ENCODE data around the gene GET3. TPM values are rescaled to one million over a fixed set of nuclear protein-coding genes. Genes with fewer than 3 reads are reported as not detected.
A peak's percentile ranks its signal among the peaks of the same experiment; 100 is the strongest.

Gene GET3
- total and polyA plus RNA-seq, 2 of the 13 experiments (the other 11 are each of a cell fraction or from before 2014, with no cell fraction given) = 57.7 to 59.4 TPM

DNA sequence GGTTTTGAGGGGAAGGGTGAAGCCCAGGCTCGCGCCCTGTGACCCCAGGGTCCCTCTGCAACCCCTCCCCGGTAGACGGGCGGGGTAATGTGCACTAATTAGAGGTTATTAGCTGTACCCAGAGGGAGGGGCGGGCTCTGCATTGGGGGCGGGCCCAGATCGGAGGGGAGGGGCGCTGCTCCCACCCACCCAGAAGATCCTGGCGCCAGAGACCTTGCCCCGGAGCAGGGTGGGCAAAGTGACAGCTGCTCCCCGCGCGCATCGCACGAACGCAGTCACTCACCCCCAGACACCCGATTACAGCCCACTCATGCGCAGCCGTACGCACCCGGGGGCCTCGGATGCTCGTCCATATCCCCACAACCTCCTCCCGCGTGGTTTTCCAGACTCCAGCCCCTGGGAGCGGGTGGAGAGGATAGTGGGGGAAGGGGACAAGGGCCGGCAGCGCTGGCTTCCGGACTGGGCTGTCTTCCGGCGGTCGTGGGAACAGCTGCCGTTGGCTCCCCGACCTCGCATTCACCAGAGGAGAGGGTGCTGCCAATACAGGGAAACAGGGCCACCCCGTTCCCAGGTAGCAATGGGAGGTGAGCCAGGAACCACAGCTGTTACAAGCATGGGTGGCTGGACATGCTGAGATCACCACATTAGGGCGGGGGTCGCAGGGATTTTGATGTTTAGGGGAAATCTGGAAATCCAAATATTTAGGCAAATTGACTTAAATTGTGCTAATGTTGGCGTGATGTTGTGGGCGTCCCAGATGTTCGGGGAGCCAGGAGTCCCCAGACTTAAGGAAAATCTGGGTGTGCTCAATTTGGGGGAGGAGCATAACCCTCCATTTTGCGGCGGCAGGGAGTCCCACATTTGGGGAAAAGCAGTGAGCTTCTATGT is 41.0 kb downstream of the GET3 start (continued):
- TF ChIP-seq ZNF614 (CRISPR knock-in tag; IDR thresholded peaks at IDR 0.05; ENCODE audit: borderline replicate concordance) = no peak
- TF ChIP-seq NCOA1 (CRISPR knock-in tag; IDR thresholded peaks at IDR 0.05) = no peak
- no peak for TF ChIP-seq ELF4 (CRISPR knock-in tag; IDR thresholded peaks at IDR 0.05; ENCODE audit: borderline replicate concordance)
- peak; percentile 37; the same call in 1 of the 2 replicates for TF ChIP-seq MTA1 (CRISPR knock-in tag; IDR thresholded peaks at IDR 0.05; ENCODE audit: borderline replicate concordance)
- TF ChIP-seq, protein P1, sequence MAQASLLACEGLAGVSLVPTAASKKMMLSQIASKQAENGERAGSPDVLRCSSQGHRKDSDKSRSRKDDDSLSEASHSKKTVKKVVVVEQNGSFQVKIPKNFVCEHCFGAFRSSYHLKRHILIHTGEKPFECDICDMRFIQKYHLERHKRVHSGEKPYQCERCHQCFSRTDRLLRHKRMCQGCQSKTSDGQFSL (CRISPR knock-in tag; IDR thresholded peaks at IDR 0.05) = no peak
- TF ChIP-seq ZBTB42 (CRISPR knock-in tag; IDR thresholded peaks at IDR 0.05) = no peak
- no peak for TF ChIP-seq ZEB1 (IDR thresholded peaks at IDR 0.05; ENCODE audit: insufficient replicate concordance, low read depth)
- TF ChIP-seq JUN (CRISPR knock-in tag; IDR thresholded peaks at IDR 0.05) = no peak
- TF ChIP-seq ZNF333 (CRISPR knock-in tag; IDR thresholded peaks at IDR 0.05; ENCODE audit: borderline replicate concordance) = 0 out of 2 replicates have a peak, but pooled peaks have one; percentile 79
- TF ChIP-seq JARID2 (CRISPR knock-in tag; IDR thresholded peaks at IDR 0.05; ENCODE audit: insufficient replicate concordance) = no peak
- no peak for TF ChIP-seq SMARCE1 (IDR thresholded peaks at IDR 0.05; ENCODE audit: borderline replicate concordance)
- no peak for TF ChIP-seq ZNF263 (CRISPR knock-in tag; IDR thresholded peaks at IDR 0.05)
- TF ChIP-seq, protein P2, sequence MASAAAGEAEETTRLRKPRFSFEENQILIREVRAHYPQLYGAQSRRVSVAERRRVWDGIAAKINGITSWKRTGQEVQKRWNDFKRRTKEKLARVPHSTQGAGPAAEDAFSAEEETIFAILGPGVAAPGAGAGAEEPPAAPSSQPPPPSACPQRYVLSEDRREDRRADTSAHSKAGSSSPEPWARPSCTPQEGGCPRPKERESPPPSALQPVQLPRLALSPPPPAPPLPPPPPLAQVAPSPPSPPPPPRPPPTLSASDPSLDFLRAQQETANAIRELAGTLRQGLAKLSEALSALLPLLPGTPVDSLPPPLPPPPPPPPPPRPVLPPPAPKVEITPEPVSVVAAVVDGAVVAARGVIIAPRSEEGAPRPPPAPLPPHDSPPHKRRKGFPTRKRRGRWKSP (CRISPR knock-in tag; IDR thresholded peaks at IDR 0.05) = no peak
- TF ChIP-seq KAT7 (CRISPR knock-in tag; IDR thresholded peaks at IDR 0.05; ENCODE audit: borderline replicate concordance) = no peak
- TF ChIP-seq RELA (CRISPR knock-in tag; IDR thresholded peaks at IDR 0.05) = no peak
- TF ChIP-seq ZBTB7A (CRISPR knock-in tag; IDR thresholded peaks at IDR 0.05) = 0 out of 2 replicates have a peak, but pooled peaks have one; percentile 42
- TF ChIP-seq, protein P3, sequence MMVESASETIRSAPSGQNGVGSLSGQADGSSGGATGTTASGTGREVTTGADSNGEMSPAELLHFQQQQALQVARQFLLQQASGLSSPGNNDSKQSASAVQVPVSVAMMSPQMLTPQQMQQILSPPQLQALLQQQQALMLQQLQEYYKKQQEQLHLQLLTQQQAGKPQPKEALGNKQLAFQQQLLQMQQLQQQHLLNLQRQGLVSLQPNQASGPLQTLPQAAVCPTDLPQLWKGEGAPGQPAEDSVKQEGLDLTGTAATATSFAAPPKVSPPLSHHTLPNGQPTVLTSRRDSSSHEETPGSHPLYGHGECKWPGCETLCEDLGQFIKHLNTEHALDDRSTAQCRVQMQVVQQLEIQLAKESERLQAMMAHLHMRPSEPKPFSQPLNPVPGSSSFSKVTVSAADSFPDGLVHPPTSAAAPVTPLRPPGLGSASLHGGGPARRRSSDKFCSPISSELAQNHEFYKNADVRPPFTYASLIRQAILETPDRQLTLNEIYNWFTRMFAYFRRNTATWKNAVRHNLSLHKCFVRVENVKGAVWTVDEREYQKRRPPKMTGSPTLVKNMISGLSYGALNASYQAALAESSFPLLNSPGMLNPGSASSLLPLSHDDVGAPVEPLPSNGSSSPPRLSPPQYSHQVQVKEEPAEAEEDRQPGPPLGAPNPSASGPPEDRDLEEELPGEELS (CRISPR knock-in tag; IDR thresholded peaks at IDR 0.05) = no peak
- no peak for TF ChIP-seq GPN1 (CRISPR knock-in tag; IDR thresholded peaks at IDR 0.05; ENCODE audit: borderline replicate concordance)
- TF ChIP-seq GATAD2A (CRISPR knock-in tag; IDR thresholded peaks at IDR 0.05) = peak; percentile 48
- TF ChIP-seq PRPF4 (IDR thresholded peaks at IDR 0.05; ENCODE audit: low read depth, low read length, poor library complexity, severe bottlenecking) = no peak
- TF ChIP-seq ZNF101 (CRISPR knock-in tag; IDR thresholded peaks at IDR 0.05; ENCODE audit: borderline replicate concordance, low read depth) = no peak
- peak; percentile 48; the same call in 1 of the 2 replicates for TF ChIP-seq ZNF777 (CRISPR knock-in tag; IDR thresholded peaks at IDR 0.05)
- TF ChIP-seq NKX3-1 (CRISPR knock-in tag; IDR thresholded peaks at IDR 0.05) = no peak
- TF ChIP-seq, protein P4, sequence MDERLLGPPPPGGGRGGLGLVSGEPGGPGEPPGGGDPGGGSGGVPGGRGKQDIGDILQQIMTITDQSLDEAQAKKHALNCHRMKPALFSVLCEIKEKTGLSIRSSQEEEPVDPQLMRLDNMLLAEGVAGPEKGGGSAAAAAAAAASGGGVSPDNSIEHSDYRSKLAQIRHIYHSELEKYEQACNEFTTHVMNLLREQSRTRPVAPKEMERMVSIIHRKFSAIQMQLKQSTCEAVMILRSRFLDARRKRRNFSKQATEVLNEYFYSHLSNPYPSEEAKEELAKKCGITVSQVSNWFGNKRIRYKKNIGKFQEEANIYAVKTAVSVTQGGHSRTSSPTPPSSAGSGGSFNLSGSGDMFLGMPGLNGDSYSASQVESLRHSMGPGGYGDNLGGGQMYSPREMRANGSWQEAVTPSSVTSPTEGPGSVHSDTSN (CRISPR knock-in tag; IDR thresholded peaks at IDR 0.05) = no peak
- TF ChIP-seq CENPX (CRISPR knock-in tag; IDR thresholded peaks at IDR 0.05) = no peak

Measured in HepG2 (cell line).